Measurements from ENCODE around the gene SCAMP4.

DNA sequence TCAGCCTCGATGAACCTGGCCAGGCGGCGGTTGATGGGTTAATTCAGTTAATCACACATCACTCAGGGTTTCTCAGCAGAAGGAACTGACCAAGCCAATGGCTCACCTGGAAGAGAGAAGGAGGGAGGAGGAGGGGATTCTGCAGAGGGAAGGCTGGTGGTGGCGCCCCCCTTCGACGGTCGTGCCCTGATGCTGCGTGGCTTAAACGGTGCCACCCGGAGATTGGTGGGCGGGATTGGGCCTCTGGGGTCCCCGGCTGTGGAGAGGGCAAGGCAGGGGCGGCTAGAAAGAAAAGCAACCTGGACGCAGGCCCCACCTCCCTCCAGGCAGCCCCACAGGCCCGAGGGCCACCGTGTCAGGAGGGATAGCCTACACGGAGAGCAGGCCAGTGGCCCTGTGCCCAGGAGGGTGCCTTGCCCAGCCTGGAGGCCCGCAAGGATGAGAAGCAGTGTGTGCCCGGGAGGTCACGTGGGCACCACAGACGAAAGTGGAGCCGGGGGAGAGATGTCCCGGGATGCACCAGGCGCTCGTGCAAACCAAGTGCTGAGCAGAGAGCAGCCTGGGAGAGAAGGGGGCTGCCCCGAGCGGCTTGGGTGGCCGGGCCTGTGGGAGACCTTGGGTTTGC is 51.8 kb downstream of the SCAMP4 start:
- TF ChIP-seq, protein P1, sequence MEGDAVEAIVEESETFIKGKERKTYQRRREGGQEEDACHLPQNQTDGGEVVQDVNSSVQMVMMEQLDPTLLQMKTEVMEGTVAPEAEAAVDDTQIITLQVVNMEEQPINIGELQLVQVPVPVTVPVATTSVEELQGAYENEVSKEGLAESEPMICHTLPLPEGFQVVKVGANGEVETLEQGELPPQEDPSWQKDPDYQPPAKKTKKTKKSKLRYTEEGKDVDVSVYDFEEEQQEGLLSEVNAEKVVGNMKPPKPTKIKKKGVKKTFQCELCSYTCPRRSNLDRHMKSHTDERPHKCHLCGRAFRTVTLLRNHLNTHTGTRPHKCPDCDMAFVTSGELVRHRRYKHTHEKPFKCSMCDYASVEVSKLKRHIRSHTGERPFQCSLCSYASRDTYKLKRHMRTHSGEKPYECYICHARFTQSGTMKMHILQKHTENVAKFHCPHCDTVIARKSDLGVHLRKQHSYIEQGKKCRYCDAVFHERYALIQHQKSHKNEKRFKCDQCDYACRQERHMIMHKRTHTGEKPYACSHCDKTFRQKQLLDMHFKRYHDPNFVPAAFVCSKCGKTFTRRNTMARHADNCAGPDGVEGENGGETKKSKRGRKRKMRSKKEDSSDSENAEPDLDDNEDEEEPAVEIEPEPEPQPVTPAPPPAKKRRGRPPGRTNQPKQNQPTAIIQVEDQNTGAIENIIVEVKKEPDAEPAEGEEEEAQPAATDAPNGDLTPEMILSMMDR (IDR thresholded peaks at IDR 0.05; ENCODE audit: insufficient read depth, low read length, poor library complexity, severe bottlenecking) = no peak
- TF ChIP-seq EZH2phosphoT487 (conservative IDR thresholded peaks at IDR 0.05; ENCODE audit: low read length) = no peak

Measured in SU-DHL-6 (cell line).